ENCODE measurements around the gene SLC23A2.
A peak's percentile ranks its signal among the peaks of the same experiment; 100 is the strongest.
"Not testable (repeated sequence)": the region's sequence is repeated elsewhere in the genome, so short reads cannot be mapped to it uniquely, and the experiment has no call there.

Gene SLC23A2

DNA sequence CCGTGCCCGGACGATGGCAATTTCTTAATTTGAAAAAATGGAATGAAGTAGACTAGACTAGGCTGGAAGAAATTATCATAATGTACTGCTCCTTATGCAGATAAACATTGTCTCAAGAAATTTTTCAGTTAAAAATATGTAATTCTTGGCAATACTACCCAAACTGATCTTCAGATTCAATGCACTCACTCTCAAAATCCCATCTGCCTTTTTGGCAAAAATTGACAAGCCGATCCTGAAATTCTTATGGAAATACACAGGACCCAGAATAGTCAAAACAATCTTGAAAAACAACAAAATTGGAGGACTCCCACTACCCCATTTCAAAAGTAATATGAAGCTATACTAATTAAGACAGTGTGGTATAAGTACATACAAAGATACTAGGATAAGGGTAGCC is 19.0 kb downstream of the SLC23A2 start (continued):
- no peak for TF ChIP-seq ZNF324 (tag by site-specific recombination; IDR thresholded peaks at IDR 0.05)

DNA sequence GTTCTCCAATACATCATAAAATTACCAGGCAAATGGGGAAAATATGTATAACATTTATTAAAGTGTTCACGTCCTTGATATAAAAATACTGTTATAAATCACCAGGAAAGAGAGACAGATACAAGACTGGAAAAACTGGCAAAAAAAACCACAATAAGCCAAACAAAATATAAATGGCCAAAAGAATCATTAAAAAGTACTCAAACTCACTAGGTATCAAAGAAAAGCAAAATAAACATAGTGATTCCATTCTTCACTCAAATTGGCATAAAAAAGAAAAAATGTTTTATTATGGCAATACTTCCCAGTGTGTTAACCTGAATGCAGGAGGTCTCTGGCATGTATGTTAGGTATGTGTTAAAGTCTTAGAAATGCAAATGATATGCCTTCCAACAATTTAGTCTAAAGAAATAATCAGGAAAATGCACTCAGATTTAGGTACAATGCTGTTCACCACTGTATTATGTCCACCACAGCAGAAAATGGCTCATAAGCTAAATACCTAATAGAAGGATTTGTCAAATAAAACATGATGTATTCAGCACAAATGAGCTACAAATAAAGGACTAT is 21.4 kb downstream of the SLC23A2 start:
- CTCF ChIA-PET = interaction anchor here (0.7 to 1.0 kb wide), 2 partner anchors 26 to 120 kb away, joined by 3 read pairs; no protein-coding TSS in a partner anchor
- H3K4me3 ChIP-seq (ENCODE audit: low read depth, low read length) = no peak overlapping the region
- H3K36me3 ChIP-seq (ENCODE audit: control insufficient read depth in 2 of 2, insufficient read depth in 1 of 2, low read length in 2 of 2) = no peaks in the 10 kb centered on the region
- H3K4me1 ChIP-seq (ENCODE audit: control insufficient read depth, insufficient read depth, low read length) = peaks cover 13% of the 10 kb centered on the region; the same call in 1 of the 2 replicates
- TF ChIP-seq, protein P1, sequence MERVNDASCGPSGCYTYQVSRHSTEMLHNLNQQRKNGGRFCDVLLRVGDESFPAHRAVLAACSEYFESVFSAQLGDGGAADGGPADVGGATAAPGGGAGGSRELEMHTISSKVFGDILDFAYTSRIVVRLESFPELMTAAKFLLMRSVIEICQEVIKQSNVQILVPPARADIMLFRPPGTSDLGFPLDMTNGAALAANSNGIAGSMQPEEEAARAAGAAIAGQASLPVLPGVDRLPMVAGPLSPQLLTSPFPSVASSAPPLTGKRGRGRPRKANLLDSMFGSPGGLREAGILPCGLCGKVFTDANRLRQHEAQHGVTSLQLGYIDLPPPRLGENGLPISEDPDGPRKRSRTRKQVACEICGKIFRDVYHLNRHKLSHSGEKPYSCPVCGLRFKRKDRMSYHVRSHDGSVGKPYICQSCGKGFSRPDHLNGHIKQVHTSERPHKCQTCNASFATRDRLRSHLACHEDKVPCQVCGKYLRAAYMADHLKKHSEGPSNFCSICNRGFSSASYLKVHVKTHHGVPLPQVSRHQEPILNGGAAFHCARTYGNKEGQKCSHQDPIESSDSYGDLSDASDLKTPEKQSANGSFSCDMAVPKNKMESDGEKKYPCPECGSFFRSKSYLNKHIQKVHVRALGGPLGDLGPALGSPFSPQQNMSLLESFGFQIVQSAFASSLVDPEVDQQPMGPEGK (tag by site-specific recombination; IDR thresholded peaks at IDR 0.05) = no peak
- TF ChIP-seq ZNF621 (tag by site-specific recombination; IDR thresholded peaks at IDR 0.05) = no peak
- no peak for TF ChIP-seq ZBTB20 (tag by site-specific recombination; IDR thresholded peaks at IDR 0.05)
- TF ChIP-seq FEZF1 (tag by site-specific recombination; IDR thresholded peaks at IDR 0.05) = peak; percentile 74
- TF ChIP-seq ZNF548 (tag by site-specific recombination; IDR thresholded peaks at IDR 0.05) = no peak
- TF ChIP-seq ZNF404 (tag by site-specific recombination; IDR thresholded peaks at IDR 0.05) = no peak
- TF ChIP-seq ZNF555 (tag by site-specific recombination; conservative IDR thresholded peaks at IDR 0.05) = no peak
- TF ChIP-seq REPIN1 (tag by site-specific recombination; IDR thresholded peaks at IDR 0.05; ENCODE audit: low read depth) = no peak
- TF ChIP-seq ZBTB7A (tag by site-specific recombination; IDR thresholded peaks at IDR 0.05; ENCODE audit: low read depth) = no peak
- no peak for TF ChIP-seq ZNF202 (tag by site-specific recombination; IDR thresholded peaks at IDR 0.05; ENCODE audit: borderline replicate concordance)
- TF ChIP-seq ZNF530 (tag by site-specific recombination; IDR thresholded peaks at IDR 0.05; ENCODE audit: low read depth) = no peak
- TF ChIP-seq ZNF311 (tag by site-specific recombination; IDR thresholded peaks at IDR 0.05; ENCODE audit: borderline replicate concordance) = no peak
- peak; percentile 32; the same call in 1 of the 2 replicates for TF ChIP-seq ZNF843 (tag by site-specific recombination; IDR thresholded peaks at IDR 0.05)
- no peak for TF ChIP-seq KLF1 (tag by site-specific recombination; IDR thresholded peaks at IDR 0.05)
- TF ChIP-seq RBAK (tag by site-specific recombination; IDR thresholded peaks at IDR 0.05) = no peak
- no peak for TF ChIP-seq GLI4 (tag by site-specific recombination; IDR thresholded peaks at IDR 0.05)
- TF ChIP-seq ZNF791 (tag by site-specific recombination; IDR thresholded peaks at IDR 0.05) = no peak
- TF ChIP-seq, protein P2, sequence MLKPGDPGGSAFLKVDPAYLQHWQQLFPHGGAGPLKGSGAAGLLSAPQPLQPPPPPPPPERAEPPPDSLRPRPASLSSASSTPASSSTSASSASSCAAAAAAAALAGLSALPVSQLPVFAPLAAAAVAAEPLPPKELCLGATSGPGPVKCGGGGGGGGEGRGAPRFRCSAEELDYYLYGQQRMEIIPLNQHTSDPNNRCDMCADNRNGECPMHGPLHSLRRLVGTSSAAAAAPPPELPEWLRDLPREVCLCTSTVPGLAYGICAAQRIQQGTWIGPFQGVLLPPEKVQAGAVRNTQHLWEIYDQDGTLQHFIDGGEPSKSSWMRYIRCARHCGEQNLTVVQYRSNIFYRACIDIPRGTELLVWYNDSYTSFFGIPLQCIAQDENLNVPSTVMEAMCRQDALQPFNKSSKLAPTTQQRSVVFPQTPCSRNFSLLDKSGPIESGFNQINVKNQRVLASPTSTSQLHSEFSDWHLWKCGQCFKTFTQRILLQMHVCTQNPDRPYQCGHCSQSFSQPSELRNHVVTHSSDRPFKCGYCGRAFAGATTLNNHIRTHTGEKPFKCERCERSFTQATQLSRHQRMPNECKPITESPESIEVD (tag by site-specific recombination; IDR thresholded peaks at IDR 0.05) = peak; percentile 76
- POLR2A ChIA-PET = no interaction called here
- no peaks in the 10 kb centered on the region for H3K9me3 ChIP-seq (ENCODE audit: control insufficient read depth, insufficient read depth, low read depth, low read length)
- no peak overlapping the region for H3K27ac ChIP-seq (ENCODE audit: extremely low read depth, low read depth, low read length)

DNA sequence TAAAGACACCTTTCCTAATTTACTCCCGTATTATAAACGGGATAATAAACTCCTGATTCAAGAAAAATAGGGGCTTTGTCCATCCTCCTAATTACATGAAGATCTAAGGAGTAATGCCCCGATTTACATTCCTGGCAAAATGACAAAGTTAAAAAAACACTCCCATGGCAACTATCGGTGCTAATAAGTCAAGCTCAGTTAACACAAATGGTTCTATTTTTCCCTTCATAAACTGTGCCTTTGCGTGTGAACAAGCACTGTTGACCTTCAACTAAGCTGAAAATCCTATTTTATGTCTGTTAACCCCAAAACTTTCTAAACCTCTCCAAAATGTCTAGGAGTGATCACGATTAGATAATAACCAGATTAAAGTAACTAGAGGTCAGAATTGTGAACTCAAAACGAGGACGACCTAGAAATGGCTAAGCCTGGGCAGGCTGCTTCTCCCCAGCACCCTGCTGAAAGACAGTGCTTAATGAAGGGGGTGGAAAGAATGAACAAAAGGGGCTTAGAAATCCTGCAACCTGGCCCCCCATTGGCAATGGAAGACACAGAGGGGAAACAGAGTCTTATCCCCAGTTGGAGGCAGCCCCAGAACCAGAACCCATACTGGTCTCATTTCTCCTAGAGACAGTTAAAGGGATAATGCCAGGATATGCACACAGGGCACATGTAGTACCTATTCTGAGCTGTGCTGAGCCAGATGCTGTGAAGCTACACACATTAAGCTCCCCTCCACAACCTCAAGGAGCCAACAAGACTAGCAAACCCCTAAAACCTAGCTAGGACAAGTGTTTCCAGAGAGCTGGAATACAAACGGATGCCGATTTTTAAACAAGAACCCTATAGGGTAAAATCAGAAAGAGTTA is 23.0 kb downstream of the SLC23A2 start:
- no peaks in the 10 kb centered on the region for H3K36me3 ChIP-seq (ENCODE audit: control insufficient read depth in 2 of 2, insufficient read depth in 1 of 2, low read length in 2 of 2)
- TF ChIP-seq ZSCAN16 (tag by site-specific recombination; IDR thresholded peaks at IDR 0.05) (0 out of 2 replicates have a peak, but pooled peaks have one; percentile 40), ZNF138 (tag by site-specific recombination; IDR thresholded peaks at IDR 0.05; ENCODE audit: borderline replicate concordance) (no peak), ZNF843 (tag by site-specific recombination; IDR thresholded peaks at IDR 0.05) (peak; percentile 65; the same call in 1 of the 2 replicates)
- TF ChIP-seq, protein P2 (tag by site-specific recombination; IDR thresholded peaks at IDR 0.05) = peak; percentile 74; the same call in 1 of the 2 replicates
- H3K4me1 ChIP-seq (ENCODE audit: control insufficient read depth, insufficient read depth, low read length) = peaks cover 18% of the 10 kb centered on the region
- ChIA-PET POLR2A (no interaction called here), CTCF (interaction anchor here (0.6 to 1.2 kb wide), 2 partner anchors 117 to 238 kb away, joined by 3 to 4 read pairs; no protein-coding TSS in a partner anchor)
- no peak overlapping the region for H3K27ac ChIP-seq (ENCODE audit: extremely low read depth, low read depth, low read length)
- no peaks in the 10 kb centered on the region for H3K9me3 ChIP-seq (ENCODE audit: control insufficient read depth, insufficient read depth, low read depth, low read length)
- no peak overlapping the region for H3K4me3 ChIP-seq (ENCODE audit: low read depth, low read length)

DNA sequence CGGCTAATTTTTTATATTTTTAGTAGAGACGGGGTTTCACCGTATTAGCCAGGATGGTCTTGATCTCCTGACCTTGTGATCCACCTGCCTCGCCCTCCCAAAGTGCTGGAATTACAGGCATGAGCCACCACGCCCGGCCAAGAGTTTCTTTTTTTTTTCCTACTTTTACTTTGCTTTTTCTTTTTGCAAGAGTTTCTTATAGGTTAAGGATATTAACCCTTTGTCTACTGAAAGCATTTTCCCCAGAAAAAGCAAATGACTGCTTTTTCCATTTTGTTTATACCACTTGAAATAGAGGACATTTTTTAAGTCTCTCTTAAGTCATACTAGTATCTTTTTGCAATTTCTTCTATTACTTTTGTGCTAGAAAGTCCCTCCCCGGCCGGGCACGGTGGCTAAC is 25.3 kb downstream of the SLC23A2 start:
- H3K9me3 ChIP-seq (ENCODE audit: control insufficient read depth, insufficient read depth, low read depth, low read length); POLR2A ChIA-PET; H3K4me3 ChIP-seq (ENCODE audit: low read depth, low read length); H3K27ac ChIP-seq (ENCODE audit: extremely low read depth, low read depth, low read length); CTCF ChIA-PET; H3K36me3 ChIP-seq (ENCODE audit: control insufficient read depth in 2 of 2, insufficient read depth in 1 of 2, low read length in 2 of 2): not testable (repeated sequence)
- H3K4me1 ChIP-seq (ENCODE audit: control insufficient read depth, insufficient read depth, low read length) = peaks cover 18% of the 10 kb centered on the region

All from HEK293 (cell line).